ENCODE data around the gene TC2N.
"Not testable (repeated sequence)": the region's sequence is repeated elsewhere in the genome, so short reads cannot be mapped to it uniquely, and the experiment has no call there.

The TC2N gene

GRCh38 chr14:91835197-91835919 lies 32.0 kb downstream of the TC2N start:
- DNase-seq (ENCODE audit: low read depth in 2 of 2): no peak

GRCh38 chr14:91834571-91834970 lies 32.8 kb downstream of the TC2N start:
- DNase-seq (ENCODE audit: low read depth in 2 of 2): no peak

DNA sequence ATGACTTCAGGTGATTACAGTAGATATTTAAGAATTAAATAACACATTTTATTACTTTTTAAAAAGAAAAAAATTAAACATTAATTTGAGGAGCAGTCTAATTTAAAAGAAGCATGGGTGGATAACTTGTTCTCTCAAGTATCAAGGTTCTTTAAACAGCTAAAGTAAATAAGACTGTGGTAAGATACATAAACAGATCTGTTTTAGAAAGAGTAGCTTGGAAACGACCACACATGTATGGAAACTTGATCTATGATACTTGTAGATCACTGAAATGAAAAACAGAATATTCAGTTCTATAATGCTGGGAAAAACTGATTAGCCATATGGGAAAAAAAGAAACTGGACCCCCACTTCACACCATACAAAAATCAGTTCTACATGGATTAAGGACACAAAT lies 36.0 kb downstream of the TC2N start:
- DNase-seq (ENCODE audit: low read depth in 2 of 2): no peak

DNA sequence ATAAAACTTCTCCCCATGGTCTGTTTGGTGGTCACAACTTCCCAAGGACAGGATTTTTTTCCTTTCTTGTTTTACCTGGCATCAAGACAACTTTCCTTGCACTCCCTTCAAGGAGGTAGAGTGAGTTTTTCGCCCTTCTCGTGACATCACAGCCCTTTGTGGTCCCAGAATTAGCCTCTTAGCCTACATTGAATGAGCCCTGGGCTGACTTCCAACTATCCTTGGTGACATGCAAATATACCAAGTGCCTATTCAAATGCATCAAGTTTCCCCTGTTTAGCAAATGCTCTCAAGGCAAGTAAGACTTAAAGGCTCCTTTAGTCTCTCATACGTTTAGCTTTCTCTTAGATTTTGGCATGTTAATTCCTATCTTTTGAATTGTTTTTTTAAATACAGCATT lies 36.6 kb downstream of the TC2N start:
- no peak for DNase-seq (ENCODE audit: low read depth in 2 of 2)

- DNase-seq (ENCODE audit: low read depth in 2 of 2): no peak
Measured at GRCh38 chr14:91829511-91829910, 37.8 kb downstream of the TC2N start.

- DNase-seq (ENCODE audit: low read depth in 2 of 2): no peak
Measured at GRCh38 chr14:91827746-91828145, 39.6 kb downstream of the TC2N start.

DNA sequence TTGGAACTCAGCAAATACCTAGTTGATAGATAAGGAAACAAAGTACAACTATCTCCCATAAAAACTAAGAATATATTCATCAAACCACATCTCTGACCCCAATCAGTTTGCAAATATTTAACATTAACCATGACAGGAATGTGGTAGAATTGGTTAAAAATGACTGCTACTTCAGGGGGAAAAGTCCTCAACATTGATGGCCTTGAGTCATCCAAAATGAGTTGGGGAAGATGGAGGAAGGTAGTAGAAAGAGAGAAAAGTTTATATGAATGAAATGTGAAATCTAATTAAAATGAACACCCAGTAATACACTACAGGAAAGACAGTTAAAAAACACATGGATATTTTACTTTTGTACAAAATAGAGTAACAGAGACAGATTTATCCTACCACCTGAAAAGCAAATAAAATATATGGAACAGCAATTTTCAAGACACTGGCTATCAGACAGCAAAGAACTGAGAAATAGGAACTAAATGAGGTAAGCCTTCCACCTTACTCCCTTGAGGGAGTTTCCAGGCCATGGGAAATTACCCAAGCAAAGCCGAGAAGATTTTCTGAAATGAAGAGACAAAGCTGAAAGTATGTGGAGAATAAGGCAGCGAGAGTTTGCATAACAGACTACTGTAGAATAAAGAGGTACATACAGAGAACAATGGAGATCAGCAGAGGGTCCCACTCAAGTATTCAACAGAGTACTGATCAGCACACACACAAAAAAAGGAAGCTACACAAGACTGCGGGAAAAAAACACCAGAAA lies 49.6 kb downstream of the TC2N start:
- DNase-seq (ENCODE audit: low read depth in 2 of 2): no peak

- no peak for DNase-seq (ENCODE audit: low read depth in 2 of 2)
Measured at GRCh38 chr14:91814317-91814716, 53.0 kb downstream of the TC2N start.

GRCh38 chr14:91810699-91811098 lies 56.6 kb downstream of the TC2N start:
- DNase-seq (ENCODE audit: low read depth in 2 of 2): no peak

DNA sequence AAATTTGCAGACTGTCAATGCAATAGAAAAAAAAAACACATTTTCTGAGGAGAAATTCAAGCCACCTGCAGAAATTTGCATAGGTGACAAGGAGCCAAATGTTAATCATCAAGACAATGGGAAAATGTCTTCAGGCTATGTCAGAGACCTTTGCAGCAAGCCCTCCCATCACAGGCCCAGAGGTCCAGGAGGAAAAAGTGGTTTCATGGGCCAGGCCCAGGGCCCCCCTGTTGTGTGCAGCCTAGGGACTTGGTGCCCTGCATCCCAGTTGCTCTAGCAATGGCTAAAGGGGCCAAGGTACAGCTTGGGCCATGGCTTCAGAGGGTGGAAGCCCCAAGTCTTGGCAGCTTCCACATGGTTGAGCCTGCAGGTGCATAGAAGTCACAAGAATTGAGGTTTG lies 60.6 kb downstream of the TC2N start:
- no peak for DNase-seq (ENCODE audit: low read depth in 2 of 2)

DNA sequence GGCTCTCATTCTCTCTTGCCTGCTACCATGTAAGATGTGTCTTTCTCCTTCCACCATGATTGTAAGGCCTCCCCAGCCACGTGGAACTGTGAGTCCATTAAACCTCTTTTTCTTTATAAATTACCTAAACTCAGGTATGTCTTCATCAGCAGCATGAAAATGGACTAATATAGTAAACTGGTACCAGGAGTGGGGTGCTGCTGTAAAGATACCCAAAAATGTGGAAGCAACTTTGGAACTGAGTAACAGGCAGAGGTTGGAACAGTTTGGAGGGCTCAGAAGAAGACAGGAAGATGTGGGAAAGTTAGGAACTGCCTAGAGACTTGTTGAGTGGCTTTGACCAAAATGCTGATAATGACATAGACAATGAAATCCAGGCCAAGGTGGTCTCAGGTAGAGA lies 61.2 kb downstream of the TC2N start:
- not testable (repeated sequence) for DNase-seq (ENCODE audit: low read depth in 2 of 2)

GRCh38 chr14:91805659-91806058 lies 61.7 kb downstream of the TC2N start:
- DNase-seq (ENCODE audit: low read depth in 2 of 2): no peak

DNA sequence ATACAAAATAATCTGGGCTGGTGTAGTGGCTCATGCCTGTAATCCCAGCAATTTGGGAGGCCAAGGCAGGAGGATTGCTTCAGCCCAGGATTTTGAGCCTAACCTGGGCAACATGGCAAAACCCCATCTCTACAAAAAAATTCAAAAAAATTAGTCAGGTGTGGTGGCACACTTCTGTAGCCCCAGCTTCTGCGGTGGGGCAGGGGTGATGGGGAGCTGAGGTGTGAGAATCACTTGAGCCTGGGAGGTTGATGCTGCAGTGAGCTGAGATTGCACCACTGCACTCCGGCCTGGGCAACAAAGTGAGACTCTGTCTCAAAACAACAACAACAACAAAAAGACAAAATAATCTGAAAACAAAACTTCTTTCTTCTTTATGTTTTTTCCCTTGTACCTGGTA lies 66.0 kb downstream of the TC2N start:
- no peak for DNase-seq (ENCODE audit: low read depth in 2 of 2)

DNA sequence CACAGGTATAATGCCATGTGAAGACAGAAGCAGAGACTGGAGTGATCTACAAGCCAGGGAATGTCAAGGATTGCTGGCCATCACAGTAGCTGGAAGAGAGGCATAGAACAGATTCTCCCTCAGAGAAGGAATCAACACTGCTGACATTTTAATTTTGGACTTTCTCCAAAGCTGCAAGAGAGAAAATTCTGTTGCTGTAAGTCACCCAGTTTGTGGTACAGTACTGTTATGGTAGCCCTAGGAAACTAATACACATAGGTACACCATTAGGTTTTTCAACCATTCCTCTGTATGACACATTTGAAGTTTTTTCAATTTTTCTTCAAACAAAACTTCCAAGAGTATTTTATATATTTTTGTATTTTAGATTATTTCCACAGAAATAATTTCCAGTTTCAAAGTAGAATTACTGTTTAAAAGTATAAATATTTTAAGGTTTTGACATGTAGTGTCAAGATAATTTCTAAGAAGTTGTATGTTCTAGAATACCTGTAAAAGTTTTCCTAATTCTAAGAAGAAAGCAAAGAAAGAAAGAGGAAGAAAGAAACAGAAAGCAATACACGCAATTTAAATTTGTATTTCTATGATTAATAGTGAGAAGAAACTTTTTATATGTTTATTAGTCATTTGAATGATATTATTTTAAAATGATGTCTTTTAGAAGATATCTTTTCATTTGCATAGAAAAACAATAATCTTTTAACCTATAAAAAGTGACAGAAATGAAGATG lies 70.6 kb downstream of the TC2N start:
- DNase-seq (ENCODE audit: low read depth in 2 of 2): no peak

GRCh38 chr14:91793704-91794103 lies 73.6 kb downstream of the TC2N start:
- DNase-seq (ENCODE audit: low read depth in 2 of 2): no peak

DNA sequence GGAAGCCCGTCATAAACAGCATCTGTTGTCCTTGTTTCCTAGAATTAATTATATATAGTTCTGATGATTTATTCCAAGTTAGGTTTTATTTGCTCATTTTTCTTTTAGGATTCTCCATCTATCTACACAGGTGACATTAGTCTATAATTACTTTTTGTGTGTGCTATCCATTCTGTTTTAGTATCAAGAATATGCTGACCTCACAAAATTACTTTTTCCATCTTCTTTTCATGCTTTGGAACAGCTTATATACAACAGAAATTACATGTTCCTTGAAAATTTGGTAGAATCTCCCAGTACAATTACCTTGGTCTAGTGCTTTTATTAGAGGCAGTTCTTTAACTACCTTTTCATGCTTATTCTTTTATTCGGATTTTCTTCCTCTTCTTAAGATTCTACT lies 81.1 kb downstream of the TC2N start:
- DNase-seq (ENCODE audit: low read depth in 2 of 2): no peak

GRCh38 chr14:91780452-91780851 lies 86.9 kb downstream of the TC2N start:
- no peak for DNase-seq (ENCODE audit: low read depth in 2 of 2)

GRCh38 chr14:91778217-91778616 lies 89.1 kb downstream of the TC2N start:
- DNase-seq (ENCODE audit: low read depth in 2 of 2): no peak

- DNase-seq (ENCODE audit: low read depth in 2 of 2): no peak
Measured at GRCh38 chr14:91774140-91775096, 92.9 kb downstream of the TC2N start.

GRCh38 chr14:91770185-91770584 lies 97.2 kb downstream of the TC2N start:
- no peak for DNase-seq (ENCODE audit: low read depth in 2 of 2)

- no peak for DNase-seq (ENCODE audit: low read depth in 2 of 2)
Measured at GRCh38 chr14:91755570-91756295, 111.6 kb downstream of the TC2N start.

Data from stimulated activated CD8-positive, alpha-beta memory T cell treated with anti-CD3 and anti-CD28 coated beads, Interleukin-7, amount 100 ng/mL, for 4 hours (primary cell).